ENCODE measurements around the gene DTWD2. TPM values are rescaled to one million over a fixed set of nuclear protein-coding genes. Genes with fewer than 3 reads are reported as not detected.

Gene DTWD2
- total and polyA plus RNA-seq, 2 experiments from 2014 or later = 4.1 to 15.4 TPM

GRCh38 chr5:118931564-118931963 is 56.8 kb downstream of the DTWD2 start:
- TF ChIP-seq, protein P1, sequence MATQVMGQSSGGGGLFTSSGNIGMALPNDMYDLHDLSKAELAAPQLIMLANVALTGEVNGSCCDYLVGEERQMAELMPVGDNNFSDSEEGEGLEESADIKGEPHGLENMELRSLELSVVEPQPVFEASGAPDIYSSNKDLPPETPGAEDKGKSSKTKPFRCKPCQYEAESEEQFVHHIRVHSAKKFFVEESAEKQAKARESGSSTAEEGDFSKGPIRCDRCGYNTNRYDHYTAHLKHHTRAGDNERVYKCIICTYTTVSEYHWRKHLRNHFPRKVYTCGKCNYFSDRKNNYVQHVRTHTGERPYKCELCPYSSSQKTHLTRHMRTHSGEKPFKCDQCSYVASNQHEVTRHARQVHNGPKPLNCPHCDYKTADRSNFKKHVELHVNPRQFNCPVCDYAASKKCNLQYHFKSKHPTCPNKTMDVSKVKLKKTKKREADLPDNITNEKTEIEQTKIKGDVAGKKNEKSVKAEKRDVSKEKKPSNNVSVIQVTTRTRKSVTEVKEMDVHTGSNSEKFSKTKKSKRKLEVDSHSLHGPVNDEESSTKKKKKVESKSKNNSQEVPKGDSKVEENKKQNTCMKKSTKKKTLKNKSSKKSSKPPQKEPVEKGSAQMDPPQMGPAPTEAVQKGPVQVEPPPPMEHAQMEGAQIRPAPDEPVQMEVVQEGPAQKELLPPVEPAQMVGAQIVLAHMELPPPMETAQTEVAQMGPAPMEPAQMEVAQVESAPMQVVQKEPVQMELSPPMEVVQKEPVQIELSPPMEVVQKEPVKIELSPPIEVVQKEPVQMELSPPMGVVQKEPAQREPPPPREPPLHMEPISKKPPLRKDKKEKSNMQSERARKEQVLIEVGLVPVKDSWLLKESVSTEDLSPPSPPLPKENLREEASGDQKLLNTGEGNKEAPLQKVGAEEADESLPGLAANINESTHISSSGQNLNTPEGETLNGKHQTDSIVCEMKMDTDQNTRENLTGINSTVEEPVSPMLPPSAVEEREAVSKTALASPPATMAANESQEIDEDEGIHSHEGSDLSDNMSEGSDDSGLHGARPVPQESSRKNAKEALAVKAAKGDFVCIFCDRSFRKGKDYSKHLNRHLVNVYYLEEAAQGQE (IDR thresholded peaks at IDR 0.05; ENCODE audit: unreplicated experiment) = no peak
- TF ChIP-seq JUNB (IDR thresholded peaks at IDR 0.05; ENCODE audit: unreplicated experiment) = no peak
- no peak for TF ChIP-seq EZH2 (IDR thresholded peaks at IDR 0.05; ENCODE audit: low read depth, unreplicated experiment)
- no peak for TF ChIP-seq ZNF331 (CRISPR knock-in tag; IDR thresholded peaks at IDR 0.05; ENCODE audit: low read depth)
- TF ChIP-seq POLR2AphosphoS5 (IDR thresholded peaks at IDR 0.05; ENCODE audit: low read depth) = no peak
- no peak for TF ChIP-seq ETS1 (IDR thresholded peaks at IDR 0.05)
- no peak for TF ChIP-seq CREB1 (CRISPR knock-in tag; IDR thresholded peaks at IDR 0.05; ENCODE audit: low read depth)
- no peak for TF ChIP-seq EZH2phosphoT487 (IDR thresholded peaks at IDR 0.05; ENCODE audit: unreplicated experiment)
- TF ChIP-seq NANOG (IDR thresholded peaks at IDR 0.05; ENCODE audit: borderline replicate concordance) = no peak
- Histone ChIP-seq H3F3A (replicated peaks; ENCODE audit: low read depth) (no peaks in the 10 kb centered on the region), H3K79me2 (replicated peaks; ENCODE audit: insufficient read depth) (no peaks in the 10 kb centered on the region), H3K9me2 (ENCODE audit: insufficient read depth) (no peaks in the 10 kb centered on the region), H4K20me1 (replicated peaks; ENCODE audit: insufficient read depth) (no peaks in the 10 kb centered on the region), H2AFZ (no peak overlapping the region), H3K4me3 (no peak overlapping the region), H3K27ac (ENCODE audit: low read depth) (no peak overlapping the region), H3K36me3 (ENCODE audit: insufficient read depth) (no peaks in the 10 kb centered on the region), H3K4me2 (no peak overlapping the region), H3K27me3 (ENCODE audit: insufficient read depth) (no peaks in the 10 kb centered on the region), H3K4me1 (ENCODE audit: insufficient read depth) (peaks cover 16% of the 10 kb centered on the region; the same call in 1 of the 2 replicates)
- no peak overlapping the region for H3K27ac Mint-ChIP-seq
- no peak for ATAC-seq
- DNase-seq (ENCODE audit: low spot score) = no peak
- H3K9me3 Mint-ChIP-seq = peaks cover 22% of the 10 kb centered on the region; the same call in 2 of the 3 replicates
- H3K4me3 Mint-ChIP-seq = no peak overlapping the region
- H3K4me1 Mint-ChIP-seq = peaks cover 21% of the 10 kb centered on the region
- peaks cover 32% of the 10 kb centered on the region for H3K36me3 Mint-ChIP-seq (ENCODE audit: low read depth)
- peaks cover 2% of the 10 kb centered on the region for H3K27me3 Mint-ChIP-seq (ENCODE audit: insufficient read depth, low read depth, poor library complexity)

GRCh38 chr5:118924006-118924389 is 64.3 kb downstream of the DTWD2 start:
- Histone ChIP-seq H4K20me1 (replicated peaks; ENCODE audit: insufficient read depth) (no peaks in the 10 kb centered on the region), H3K9me2 (ENCODE audit: insufficient read depth) (no peaks in the 10 kb centered on the region), H3K4me3 (no peak overlapping the region), H3F3A (replicated peaks; ENCODE audit: low read depth) (no peaks in the 10 kb centered on the region), H3K79me2 (replicated peaks; ENCODE audit: insufficient read depth) (no peaks in the 10 kb centered on the region), H3K4me2 (no peak overlapping the region), H3K36me3 (ENCODE audit: insufficient read depth) (no peaks in the 10 kb centered on the region), H2AFZ (no peak overlapping the region), H3K27me3 (ENCODE audit: insufficient read depth) (no peaks in the 10 kb centered on the region), H3K27ac (ENCODE audit: low read depth) (no peak overlapping the region), H3K4me1 (ENCODE audit: insufficient read depth) (peaks cover 26% of the 10 kb centered on the region)
- 0 out of 2 replicates have a peak overlapping the region, but pooled peaks have one; percentile 10 for H3K27ac Mint-ChIP-seq
- no peak overlapping the region for H3K4me3 Mint-ChIP-seq
- ATAC-seq (peak; percentile 29; the same call in 1 of the 3 replicates), DNase-seq (ENCODE audit: low spot score) (no peak)
- H3K27me3 Mint-ChIP-seq (ENCODE audit: insufficient read depth, low read depth, poor library complexity) = no peaks in the 10 kb centered on the region
- H3K36me3 Mint-ChIP-seq (ENCODE audit: low read depth) = peaks cover 13% of the 10 kb centered on the region; the same call in 2 of the 3 replicates
- peaks cover 26% of the 10 kb centered on the region for H3K4me1 Mint-ChIP-seq
- no peaks in the 10 kb centered on the region for H3K9me3 Mint-ChIP-seq
- TF ChIP-seq ZNF114 (CRISPR knock-in tag; IDR thresholded peaks at IDR 0.05) = no peak
- no peak for TF ChIP-seq CREB1 (CRISPR knock-in tag; IDR thresholded peaks at IDR 0.05; ENCODE audit: low read depth)
- TF ChIP-seq, protein P2, sequence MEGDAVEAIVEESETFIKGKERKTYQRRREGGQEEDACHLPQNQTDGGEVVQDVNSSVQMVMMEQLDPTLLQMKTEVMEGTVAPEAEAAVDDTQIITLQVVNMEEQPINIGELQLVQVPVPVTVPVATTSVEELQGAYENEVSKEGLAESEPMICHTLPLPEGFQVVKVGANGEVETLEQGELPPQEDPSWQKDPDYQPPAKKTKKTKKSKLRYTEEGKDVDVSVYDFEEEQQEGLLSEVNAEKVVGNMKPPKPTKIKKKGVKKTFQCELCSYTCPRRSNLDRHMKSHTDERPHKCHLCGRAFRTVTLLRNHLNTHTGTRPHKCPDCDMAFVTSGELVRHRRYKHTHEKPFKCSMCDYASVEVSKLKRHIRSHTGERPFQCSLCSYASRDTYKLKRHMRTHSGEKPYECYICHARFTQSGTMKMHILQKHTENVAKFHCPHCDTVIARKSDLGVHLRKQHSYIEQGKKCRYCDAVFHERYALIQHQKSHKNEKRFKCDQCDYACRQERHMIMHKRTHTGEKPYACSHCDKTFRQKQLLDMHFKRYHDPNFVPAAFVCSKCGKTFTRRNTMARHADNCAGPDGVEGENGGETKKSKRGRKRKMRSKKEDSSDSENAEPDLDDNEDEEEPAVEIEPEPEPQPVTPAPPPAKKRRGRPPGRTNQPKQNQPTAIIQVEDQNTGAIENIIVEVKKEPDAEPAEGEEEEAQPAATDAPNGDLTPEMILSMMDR (conservative IDR thresholded peaks at IDR 0.05; ENCODE audit: low read depth in 2 of 2) = no peak
- no peak for TF ChIP-seq ETS1 (IDR thresholded peaks at IDR 0.05)
- no peak for TF ChIP-seq NANOG (IDR thresholded peaks at IDR 0.05; ENCODE audit: borderline replicate concordance)
- no peak for TF ChIP-seq EZH2phosphoT487 (IDR thresholded peaks at IDR 0.05; ENCODE audit: unreplicated experiment)
